ENCODE results near the gene SRSF7.

DNA sequence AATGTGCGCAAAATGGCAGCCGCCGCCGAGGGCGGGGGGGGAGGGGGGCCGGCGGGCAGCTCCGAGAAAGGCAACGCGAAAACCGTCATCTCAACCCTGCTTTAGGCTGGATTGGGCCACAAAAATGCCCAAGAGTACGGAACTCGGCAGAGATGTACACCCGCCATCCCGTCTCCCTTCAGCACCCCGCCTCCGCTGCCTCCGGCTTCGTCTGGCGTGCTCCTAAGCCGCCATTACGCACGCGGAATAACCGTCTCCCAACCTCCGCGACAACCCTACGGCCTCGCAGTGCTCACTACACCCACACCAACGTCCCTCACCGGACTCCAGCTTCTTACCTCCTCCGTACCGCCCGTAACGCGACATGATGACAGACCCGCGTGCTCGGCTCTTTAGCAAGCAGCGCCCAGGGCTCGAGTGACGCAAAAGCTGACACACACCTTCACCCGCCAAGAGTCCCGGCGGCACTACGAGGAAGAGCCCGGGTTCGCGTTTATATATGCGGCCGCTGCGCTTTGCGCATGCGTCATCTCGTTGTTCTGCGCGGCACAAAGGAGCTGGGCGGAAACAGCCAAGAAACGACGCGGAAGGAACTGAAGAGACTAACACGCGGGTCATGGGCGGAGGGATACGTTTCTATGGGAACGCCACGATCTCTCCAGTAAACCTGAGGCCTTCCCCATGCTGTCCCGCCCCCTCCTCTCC is at the start of gene SRSF7:
- TF ChIP-seq YY1 (tag by site-specific recombination; IDR thresholded peaks at IDR 0.05), result peak; percentile 90
- TF ChIP-seq, protein P1, sequence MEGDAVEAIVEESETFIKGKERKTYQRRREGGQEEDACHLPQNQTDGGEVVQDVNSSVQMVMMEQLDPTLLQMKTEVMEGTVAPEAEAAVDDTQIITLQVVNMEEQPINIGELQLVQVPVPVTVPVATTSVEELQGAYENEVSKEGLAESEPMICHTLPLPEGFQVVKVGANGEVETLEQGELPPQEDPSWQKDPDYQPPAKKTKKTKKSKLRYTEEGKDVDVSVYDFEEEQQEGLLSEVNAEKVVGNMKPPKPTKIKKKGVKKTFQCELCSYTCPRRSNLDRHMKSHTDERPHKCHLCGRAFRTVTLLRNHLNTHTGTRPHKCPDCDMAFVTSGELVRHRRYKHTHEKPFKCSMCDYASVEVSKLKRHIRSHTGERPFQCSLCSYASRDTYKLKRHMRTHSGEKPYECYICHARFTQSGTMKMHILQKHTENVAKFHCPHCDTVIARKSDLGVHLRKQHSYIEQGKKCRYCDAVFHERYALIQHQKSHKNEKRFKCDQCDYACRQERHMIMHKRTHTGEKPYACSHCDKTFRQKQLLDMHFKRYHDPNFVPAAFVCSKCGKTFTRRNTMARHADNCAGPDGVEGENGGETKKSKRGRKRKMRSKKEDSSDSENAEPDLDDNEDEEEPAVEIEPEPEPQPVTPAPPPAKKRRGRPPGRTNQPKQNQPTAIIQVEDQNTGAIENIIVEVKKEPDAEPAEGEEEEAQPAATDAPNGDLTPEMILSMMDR (tag by site-specific recombination; IDR thresholded peaks at IDR 0.05), result peak; percentile 73
- no peak for TF ChIP-seq ZNF138 (tag by site-specific recombination; IDR thresholded peaks at IDR 0.05; ENCODE audit: borderline replicate concordance)
- TF ChIP-seq, protein P2, sequence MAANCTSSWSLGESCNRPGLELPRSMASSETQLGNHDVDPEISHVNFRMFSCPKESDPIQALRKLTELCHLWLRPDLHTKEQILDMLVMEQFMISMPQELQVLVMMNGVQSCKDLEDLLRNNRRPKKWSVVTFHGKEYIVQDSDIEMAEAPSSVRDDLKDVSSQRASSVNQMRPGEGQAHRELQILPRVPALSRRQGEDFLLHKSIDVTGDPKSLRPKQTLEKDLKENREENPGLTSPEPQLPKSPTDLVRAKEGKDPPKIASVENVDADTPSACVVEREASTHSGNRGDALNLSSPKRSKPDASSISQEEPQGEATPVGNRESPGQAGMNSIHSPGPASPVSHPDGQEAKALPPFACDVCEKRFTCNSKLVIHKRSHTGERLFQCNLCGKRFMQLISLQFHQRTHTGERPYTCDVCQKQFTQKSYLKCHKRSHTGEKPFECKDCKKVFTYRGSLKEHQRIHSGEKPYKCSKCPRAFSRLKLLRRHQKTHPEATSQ (tag by site-specific recombination; IDR thresholded peaks at IDR 0.05), result peak; percentile 89
- TF ChIP-seq, protein P3, sequence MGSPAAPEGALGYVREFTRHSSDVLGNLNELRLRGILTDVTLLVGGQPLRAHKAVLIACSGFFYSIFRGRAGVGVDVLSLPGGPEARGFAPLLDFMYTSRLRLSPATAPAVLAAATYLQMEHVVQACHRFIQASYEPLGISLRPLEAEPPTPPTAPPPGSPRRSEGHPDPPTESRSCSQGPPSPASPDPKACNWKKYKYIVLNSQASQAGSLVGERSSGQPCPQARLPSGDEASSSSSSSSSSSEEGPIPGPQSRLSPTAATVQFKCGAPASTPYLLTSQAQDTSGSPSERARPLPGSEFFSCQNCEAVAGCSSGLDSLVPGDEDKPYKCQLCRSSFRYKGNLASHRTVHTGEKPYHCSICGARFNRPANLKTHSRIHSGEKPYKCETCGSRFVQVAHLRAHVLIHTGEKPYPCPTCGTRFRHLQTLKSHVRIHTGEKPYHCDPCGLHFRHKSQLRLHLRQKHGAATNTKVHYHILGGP (tag by site-specific recombination; IDR thresholded peaks at IDR 0.05), result 0 out of 2 replicates have a peak, but pooled peaks have one; percentile 7
- TF ChIP-seq ZNF561 (tag by site-specific recombination; IDR thresholded peaks at IDR 0.05; ENCODE audit: borderline replicate concordance), result peak; percentile 27; the same call in 1 of the 2 replicates
- peak; percentile 84 for TF ChIP-seq ZNF24 (tag by site-specific recombination; IDR thresholded peaks at IDR 0.05)
- TF ChIP-seq ZFP3 (tag by site-specific recombination; IDR thresholded peaks at IDR 0.05; ENCODE audit: low read depth), result no peak
- TF ChIP-seq, protein P4, sequence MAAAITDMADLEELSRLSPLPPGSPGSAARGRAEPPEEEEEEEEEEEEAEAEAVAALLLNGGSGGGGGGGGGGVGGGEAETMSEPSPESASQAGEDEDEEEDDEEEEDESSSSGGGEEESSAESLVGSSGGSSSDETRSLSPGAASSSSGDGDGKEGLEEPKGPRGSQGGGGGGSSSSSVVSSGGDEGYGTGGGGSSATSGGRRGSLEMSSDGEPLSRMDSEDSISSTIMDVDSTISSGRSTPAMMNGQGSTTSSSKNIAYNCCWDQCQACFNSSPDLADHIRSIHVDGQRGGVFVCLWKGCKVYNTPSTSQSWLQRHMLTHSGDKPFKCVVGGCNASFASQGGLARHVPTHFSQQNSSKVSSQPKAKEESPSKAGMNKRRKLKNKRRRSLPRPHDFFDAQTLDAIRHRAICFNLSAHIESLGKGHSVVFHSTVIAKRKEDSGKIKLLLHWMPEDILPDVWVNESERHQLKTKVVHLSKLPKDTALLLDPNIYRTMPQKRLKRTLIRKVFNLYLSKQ (tag by site-specific recombination; IDR thresholded peaks at IDR 0.05; ENCODE audit: borderline replicate concordance), result no peak

All from HEK293 (cell line).